ENCODE measurements around the gene SERPINB4. TPM values are rescaled to one million over a fixed set of nuclear protein-coding genes. Genes with fewer than 3 reads are reported as not detected.

SERPINB4 gene
- total RNA-seq, 2 donors from 2014 or later: 0.24 TPM; not detected in 1

DNA sequence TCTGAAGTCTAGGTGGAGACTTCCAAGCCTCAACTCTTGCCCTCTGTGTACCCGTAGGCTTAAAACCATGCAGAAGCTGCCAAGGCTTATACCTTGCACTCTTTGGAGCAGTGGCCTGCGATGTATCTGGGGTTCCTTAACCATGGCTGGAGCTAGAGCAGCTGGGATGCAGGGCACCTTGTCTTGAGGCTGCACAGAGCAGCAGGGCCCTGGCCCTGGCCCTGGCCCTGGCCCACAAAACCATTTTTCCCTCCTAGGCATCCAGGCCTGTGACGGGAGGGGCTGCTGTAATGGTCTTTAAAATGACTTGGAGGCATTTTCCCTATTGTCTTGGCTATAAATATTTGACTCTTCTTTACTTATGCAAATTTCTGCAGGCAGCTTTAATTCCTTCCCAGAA is 19.2 kb downstream of the SERPINB4 start:
- 91 to 100% methylated on average over 2 to 3 of the region's 3 CpGs for WGBS, 2 experiments (ENCODE audit: insufficient coverage in 1 of 2, insufficient read length in 1 of 2)
- Mint-ChIP-seq H3K4me1 (no peaks in the 10 kb centered on the region), H3K36me3 (ENCODE audit: low read depth) (peaks cover 5% of the 10 kb centered on the region), H3K27ac (no peak overlapping the region), H3K9me3 (peaks cover 49% of the 10 kb centered on the region), H3K4me3 (no peak overlapping the region), H3K27me3 (ENCODE audit: insufficient read depth) (no peaks in the 10 kb centered on the region)
- Histone ChIP-seq H3K27ac (ENCODE audit: low read depth, low read length) (no peak overlapping the region), H3K36me3 (ENCODE audit: control insufficient read depth, insufficient read depth, low read length) (no peaks in the 10 kb centered on the region), H3K27me3 (ENCODE audit: control insufficient read depth, insufficient read depth, low read length, poor library complexity, severe bottlenecking) (no peaks in the 10 kb centered on the region), H3K9ac (ENCODE audit: extremely low read depth, low read length, poor library complexity, severe bottlenecking) (no peak overlapping the region), H3K4me1 (ENCODE audit: control insufficient read depth, insufficient read depth, low read length) (no peaks in the 10 kb centered on the region), H3K9me3 (ENCODE audit: control insufficient read depth, low read length) (peaks cover 44% of the 10 kb centered on the region), H3K4me3 (ENCODE audit: low read length) (no peak overlapping the region)
- TF ChIP-seq, protein P1, sequence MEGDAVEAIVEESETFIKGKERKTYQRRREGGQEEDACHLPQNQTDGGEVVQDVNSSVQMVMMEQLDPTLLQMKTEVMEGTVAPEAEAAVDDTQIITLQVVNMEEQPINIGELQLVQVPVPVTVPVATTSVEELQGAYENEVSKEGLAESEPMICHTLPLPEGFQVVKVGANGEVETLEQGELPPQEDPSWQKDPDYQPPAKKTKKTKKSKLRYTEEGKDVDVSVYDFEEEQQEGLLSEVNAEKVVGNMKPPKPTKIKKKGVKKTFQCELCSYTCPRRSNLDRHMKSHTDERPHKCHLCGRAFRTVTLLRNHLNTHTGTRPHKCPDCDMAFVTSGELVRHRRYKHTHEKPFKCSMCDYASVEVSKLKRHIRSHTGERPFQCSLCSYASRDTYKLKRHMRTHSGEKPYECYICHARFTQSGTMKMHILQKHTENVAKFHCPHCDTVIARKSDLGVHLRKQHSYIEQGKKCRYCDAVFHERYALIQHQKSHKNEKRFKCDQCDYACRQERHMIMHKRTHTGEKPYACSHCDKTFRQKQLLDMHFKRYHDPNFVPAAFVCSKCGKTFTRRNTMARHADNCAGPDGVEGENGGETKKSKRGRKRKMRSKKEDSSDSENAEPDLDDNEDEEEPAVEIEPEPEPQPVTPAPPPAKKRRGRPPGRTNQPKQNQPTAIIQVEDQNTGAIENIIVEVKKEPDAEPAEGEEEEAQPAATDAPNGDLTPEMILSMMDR (conservative IDR thresholded peaks at IDR 0.05): no peak
- DNase-seq: no peak

DNA sequence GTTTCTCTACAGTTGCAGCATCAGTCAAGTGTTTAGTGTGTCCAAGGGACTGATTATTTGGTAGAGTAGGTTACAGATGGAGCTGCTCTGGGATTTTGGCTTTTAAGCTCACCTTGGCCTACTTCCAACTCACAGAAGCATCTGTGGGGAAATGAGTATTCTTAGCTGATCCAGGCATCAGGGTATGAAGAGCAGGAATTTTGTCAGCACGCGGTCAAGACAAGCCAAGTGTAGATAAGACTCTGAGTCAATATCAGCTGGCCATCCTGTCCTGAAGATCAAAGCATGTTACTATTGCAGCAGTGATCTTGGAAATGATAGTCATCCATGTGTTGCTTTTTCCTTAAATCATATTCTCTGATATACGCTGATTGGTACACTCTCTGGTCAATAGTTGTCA is 24.4 kb downstream of the SERPINB4 start:
- Mint-ChIP-seq H3K9me3 (peaks cover 14% of the 10 kb centered on the region), H3K4me3 (no peak overlapping the region), H3K27me3 (ENCODE audit: insufficient read depth) (no peaks in the 10 kb centered on the region), H3K4me1 (peaks cover 8% of the 10 kb centered on the region), H3K36me3 (ENCODE audit: low read depth) (no peaks in the 10 kb centered on the region), H3K27ac (no peak overlapping the region)
- DNase-seq: no peak
- H3K9me3 ChIP-seq (ENCODE audit: control insufficient read depth, low read length): peaks cover 11% of the 10 kb centered on the region
- TF ChIP-seq, protein P1 (conservative IDR thresholded peaks at IDR 0.05): no peak
- no peaks in the 10 kb centered on the region for H3K27me3 ChIP-seq (ENCODE audit: control insufficient read depth, insufficient read depth, low read length, poor library complexity, severe bottlenecking)
- WGBS, 2 experiments (ENCODE audit: insufficient coverage in 1 of 2, insufficient read length in 1 of 2): 93 to 94% methylated on average over 3 of the region's 3 CpGs
- no peak overlapping the region for H3K4me3 ChIP-seq (ENCODE audit: low read length)
- no peak overlapping the region for H3K27ac ChIP-seq (ENCODE audit: low read depth, low read length)
- H3K36me3 ChIP-seq (ENCODE audit: control insufficient read depth, insufficient read depth, low read length): no peaks in the 10 kb centered on the region
- H3K4me1 ChIP-seq (ENCODE audit: control insufficient read depth, insufficient read depth, low read length): no peaks in the 10 kb centered on the region
- no peak overlapping the region for H3K9ac ChIP-seq (ENCODE audit: extremely low read depth, low read length, poor library complexity, severe bottlenecking)

DNA sequence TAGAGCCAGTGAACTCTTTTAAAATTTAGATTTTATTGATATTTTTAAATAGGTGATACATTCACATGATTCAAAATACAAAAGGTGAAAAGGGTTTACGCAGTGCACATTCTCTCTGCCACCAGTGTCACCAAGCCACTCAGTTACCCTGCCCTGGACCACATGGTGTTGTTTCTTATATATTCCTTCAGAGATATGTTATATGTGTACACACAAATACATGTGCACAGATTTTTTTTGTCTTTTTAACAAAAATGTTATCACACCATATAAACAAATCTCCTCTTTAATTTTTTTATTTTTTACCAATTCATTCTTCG is 26.2 kb downstream of the SERPINB4 start:
- H3K9me3 Mint-ChIP-seq: no peaks in the 10 kb centered on the region
- H3K9me3 ChIP-seq (ENCODE audit: control insufficient read depth, low read length): no peaks in the 10 kb centered on the region
- TF ChIP-seq, protein P1 (conservative IDR thresholded peaks at IDR 0.05): no peak
- H3K4me1 Mint-ChIP-seq: peaks cover 8% of the 10 kb centered on the region
- H3K4me1 ChIP-seq (ENCODE audit: control insufficient read depth, insufficient read depth, low read length): no peaks in the 10 kb centered on the region
- H3K27me3 Mint-ChIP-seq (ENCODE audit: insufficient read depth): no peaks in the 10 kb centered on the region
- no peak overlapping the region for H3K4me3 ChIP-seq (ENCODE audit: low read length)
- no peak overlapping the region for H3K27ac ChIP-seq (ENCODE audit: low read depth, low read length)
- no peaks in the 10 kb centered on the region for H3K36me3 Mint-ChIP-seq (ENCODE audit: low read depth)
- no peak overlapping the region for H3K9ac ChIP-seq (ENCODE audit: extremely low read depth, low read length, poor library complexity, severe bottlenecking)
- no peak overlapping the region for H3K27ac Mint-ChIP-seq
- 100% methylated on average over 1 of the region's 2 CpGs; no CpG with 5 or more reads in 1 of the 2 experiments for WGBS, 2 experiments (ENCODE audit: insufficient coverage in 1 of 2, insufficient read length in 1 of 2)
- H3K27me3 ChIP-seq (ENCODE audit: control insufficient read depth, insufficient read depth, low read length, poor library complexity, severe bottlenecking): no peaks in the 10 kb centered on the region
- H3K4me3 Mint-ChIP-seq: no peak overlapping the region
- H3K36me3 ChIP-seq (ENCODE audit: control insufficient read depth, insufficient read depth, low read length): no peaks in the 10 kb centered on the region
- no peak for DNase-seq
